ENCODE data around the gene C3orf33. TPM values are rescaled to one million over a fixed set of nuclear protein-coding genes. Genes with fewer than 3 reads are reported as not detected.

C3orf33 gene
- total and polyA plus RNA-seq, 2 of the 8 experiments (the other 6 are each of a cell fraction or from before 2014, with no cell fraction given) = 3.4 to 4.5 TPM

- no peak for TF ChIP-seq TEAD4 (IDR thresholded peaks at IDR 0.05; ENCODE audit: low read depth, low read length)
- no peak for TF ChIP-seq CHD7 (IDR thresholded peaks at IDR 0.05; ENCODE audit: insufficient replicate concordance, low read length)
These were observed 67.5 kb downstream of the C3orf33 start (continued) for GRCh38 chr3:155738580-155739076.

Measured in H1 (cell line).